GM12872 (cell line): ENCODE results near the gene CD4.

Experiments
- CTCF ChIP-seq: IDR thresholded peaks from 3 replicates; pipeline ENCODE4 v1.5.1; 2011; ENCODE audit warnings: low read depth, mild to moderate bottlenecking, low read length, moderate library complexity; ENCODE audit not compliant: insufficient read depth

Gene CD4

DNA sequence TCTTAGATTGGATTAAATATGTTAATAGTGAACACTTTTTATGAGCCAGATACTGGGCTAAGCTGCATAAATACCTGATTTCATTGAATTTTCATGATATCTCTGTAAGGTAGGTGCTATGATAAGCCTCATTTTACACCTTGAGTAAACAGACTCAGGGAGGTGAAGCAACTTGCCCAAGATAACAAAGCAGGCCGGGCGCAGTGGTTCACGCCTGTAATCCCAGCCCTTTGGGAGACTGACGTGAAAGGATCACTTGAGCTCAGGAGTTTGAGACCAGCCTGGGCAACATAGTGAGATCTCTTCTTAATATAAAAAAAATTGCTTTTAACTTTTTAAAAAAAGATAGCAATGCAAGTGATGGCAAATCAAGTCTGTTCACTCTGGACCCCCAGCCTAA, 52.7 kb downstream of the CD4 start:
- no peak for TF ChIP-seq CTCF

- TF ChIP-seq CTCF, result peak; percentile 30; the same call in 2 of the 3 replicates
These were observed 54.0 kb downstream of the CD4 start for GRCh38 chr12:6843118-6843902.

- no peak for TF ChIP-seq CTCF
These were observed 56.1 kb downstream of the CD4 start for GRCh38 chr12:6845395-6845794.

GRCh38 chr12:6846316-6846869, 57.1 kb downstream of the CD4 start:
- no peak for TF ChIP-seq CTCF

DNA sequence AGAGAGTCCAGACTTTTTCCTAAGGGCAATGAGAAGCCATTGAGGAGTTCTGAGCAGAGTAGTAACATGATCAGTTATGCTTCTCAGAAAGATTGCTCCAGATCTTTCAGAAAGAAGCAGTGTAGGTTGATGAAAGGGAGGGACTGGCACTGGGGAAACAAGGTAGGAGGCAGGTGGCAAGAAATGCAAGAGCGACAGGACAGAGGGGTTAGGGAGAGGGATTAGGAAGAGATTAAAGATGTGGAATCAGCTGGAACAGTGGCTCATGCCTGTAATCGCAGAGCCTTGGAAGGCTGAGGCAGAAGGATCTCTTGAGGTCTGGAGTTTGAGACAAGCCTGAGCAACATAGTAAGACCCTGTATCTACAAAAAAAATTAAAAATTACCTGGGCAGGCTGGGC, 58.3 kb downstream of the CD4 start:
- no peak for TF ChIP-seq CTCF

DNA sequence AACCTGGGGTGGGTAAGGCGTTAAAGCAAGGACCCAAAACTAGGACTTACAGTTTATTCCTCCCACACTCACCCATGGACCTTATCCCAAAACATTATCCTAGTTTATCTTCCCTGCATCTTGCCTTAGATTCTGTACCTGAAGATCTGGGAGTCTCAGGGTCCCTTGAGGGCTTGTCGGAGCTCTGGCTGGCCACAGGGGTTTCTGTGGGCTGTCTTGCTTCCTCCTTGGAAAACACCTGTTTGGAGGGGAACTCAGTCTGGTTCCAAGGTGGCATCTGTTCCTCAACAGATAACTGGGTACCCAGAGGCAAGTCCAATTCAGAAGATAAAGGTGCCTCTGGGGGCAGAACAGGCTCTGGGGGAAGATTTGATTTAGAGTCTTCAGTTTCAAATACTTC, 60.1 kb downstream of the CD4 start:
- no peak for TF ChIP-seq CTCF

DNA sequence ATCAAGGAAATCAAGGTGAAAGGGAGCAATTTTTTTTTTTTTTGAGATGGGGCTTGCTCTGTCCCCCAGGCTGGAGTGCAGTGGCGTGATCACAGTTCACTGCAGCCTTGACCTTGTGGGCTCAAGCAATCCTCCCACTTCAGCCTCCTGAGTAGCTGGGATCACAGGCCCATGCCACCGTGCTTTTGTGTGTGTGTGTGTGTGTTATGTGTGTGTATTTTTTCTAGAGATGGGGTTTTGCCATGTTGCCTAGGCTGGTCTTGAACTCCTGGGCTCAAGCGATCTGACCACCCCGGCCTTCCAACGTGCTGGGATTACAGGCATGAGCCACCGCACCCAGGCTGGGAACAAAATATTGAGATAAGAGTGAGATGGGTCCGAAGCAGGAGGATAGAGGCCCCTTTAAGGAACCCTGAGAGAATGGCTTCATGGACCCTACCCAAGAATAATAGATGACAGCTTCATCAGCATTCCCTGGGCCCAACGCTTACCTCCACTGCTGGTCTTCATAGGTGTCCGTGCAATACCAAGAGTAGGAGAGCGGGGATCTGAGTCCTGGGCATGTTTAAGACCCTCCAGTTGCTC, 60.7 kb downstream of the CD4 start:
- no peak for TF ChIP-seq CTCF
